GM12865 (cell line): Measurements from ENCODE around the gene MYD88.

Experiments
- DNase-seq: peaks from one replicate; pipeline ENCODE4 v3.0.0; 2010; ENCODE audit warnings: low read depth
- H3K4me3 ChIP-seq: 2 replicates; pipeline ENCODE4 v1.5.1; 2011; ENCODE audit warnings: mild to moderate bottlenecking, low read depth, low read length, control low read depth
- CTCF ChIP-seq: IDR thresholded peaks from 2 replicates; pipeline ENCODE4 v1.5.1; 2011; ENCODE audit warnings: low read length, control low read depth, low read depth, inconsistent platforms; ENCODE audit not compliant: insufficient read depth; ENCODE audit errors: missing control alignments

MYD88 gene

DNA sequence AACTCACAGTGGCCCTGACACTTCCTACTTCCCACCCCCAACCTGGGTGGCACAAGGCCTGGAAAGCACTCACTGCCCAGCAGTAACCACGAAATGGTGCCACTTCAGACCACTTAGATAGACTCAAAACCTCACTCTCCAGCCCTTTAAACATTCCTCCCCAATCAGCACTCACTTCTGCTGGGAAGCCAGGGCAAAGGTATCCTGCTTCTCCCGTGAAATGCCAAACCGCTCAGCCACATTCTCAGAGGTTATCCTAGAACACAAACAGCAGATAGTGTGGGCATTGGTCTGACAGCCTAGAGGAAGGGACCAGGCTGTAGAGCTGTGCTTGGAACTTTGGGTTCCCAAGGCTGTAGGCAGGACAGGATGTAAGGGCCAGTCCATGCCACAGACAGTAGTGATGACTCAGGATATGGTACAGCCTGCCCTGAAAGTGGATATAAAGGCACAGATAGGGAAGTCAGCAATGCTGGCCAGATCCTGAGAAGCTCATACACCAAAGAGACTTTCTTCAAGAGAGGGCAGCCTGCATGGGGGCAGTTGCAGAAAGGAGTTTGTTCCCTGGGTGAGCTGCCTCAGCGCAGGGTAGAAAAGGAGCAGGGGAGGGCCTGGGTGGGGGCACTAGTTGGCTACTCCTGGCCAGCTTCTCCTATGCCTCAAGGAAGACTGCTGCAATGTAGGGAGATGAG is 10.7 kb upstream of the MYD88 start:
- H3K4me3 ChIP-seq: no peak overlapping the region
- TF ChIP-seq CTCF: no peak
- no peak for DNase-seq

- no peak for TF ChIP-seq CTCF
- DNase-seq: no peak
- no peak overlapping the region for H3K4me3 ChIP-seq
These were observed 10.2 kb upstream of the MYD88 start for GRCh38 chr3:38128303-38128655.

DNA sequence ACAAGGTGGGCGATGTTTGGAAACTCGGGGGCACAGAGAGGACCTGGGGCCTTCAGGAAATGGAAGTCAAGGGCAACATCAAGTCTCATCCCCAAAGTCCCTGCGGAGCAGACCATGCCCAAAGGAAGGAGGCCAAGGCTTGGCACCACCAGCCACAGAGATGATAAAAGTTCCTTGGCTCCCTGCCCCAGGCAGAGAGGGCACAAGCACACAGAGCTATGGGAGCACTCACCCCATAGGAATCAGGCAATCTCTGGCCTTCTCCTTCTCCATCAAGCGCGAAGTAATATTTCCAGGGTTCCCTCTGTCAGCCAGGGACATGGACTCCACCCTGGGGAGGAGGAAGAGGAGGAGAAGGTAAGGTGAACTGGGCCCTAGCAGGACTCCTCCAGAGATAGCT is 9.4 kb upstream of the MYD88 start:
- TF ChIP-seq CTCF: no peak
- DNase-seq: no peak
- H3K4me3 ChIP-seq: no peak overlapping the region

DNA sequence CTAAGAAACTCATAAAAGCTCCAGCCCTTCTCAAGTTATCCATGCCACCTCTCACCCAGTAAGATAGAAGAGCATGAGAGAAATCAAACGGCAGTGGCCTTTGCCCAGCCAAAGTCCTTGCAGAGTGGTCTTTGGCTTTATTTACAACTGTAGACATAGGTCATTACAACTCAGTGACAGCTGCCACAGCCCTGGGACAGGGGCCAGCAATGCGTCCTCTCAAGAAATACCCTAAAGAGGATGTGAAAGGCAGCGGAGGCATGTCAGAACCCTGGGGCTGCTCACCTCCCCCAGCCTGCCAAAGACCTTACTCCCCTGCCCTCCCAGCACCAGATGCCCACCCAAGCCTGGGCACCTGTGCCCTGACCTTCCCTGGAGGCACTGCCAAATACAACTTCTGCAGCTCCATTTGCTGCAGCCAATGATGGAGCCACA is 7.8 kb upstream of the MYD88 start:
- DNase-seq: no peak
- no peak for TF ChIP-seq CTCF
- no peak overlapping the region for H3K4me3 ChIP-seq

- H3K4me3 ChIP-seq: no peak overlapping the region
- peak; percentile 57 for DNase-seq
- peak; percentile 52 for TF ChIP-seq CTCF
These were observed 6.7 kb upstream of the MYD88 start for GRCh38 chr3:38131621-38132369.

DNA sequence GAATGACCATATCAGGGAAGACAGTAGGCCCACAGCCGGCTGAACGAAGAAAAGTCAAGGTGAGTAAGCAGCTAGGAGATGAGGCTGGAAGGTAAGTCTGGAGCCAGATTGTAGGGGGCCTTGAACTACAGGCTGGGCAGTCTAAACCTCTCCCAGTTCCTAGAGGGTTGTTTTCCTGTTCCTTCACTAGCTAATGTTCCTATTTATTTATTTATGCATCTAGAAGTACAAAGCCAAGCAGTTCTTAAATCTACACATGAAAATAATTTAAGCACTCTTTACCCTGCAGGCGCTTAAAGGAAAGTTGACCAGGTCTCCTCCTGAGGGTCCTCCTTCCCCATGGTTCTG is 5.3 kb upstream of the MYD88 start:
- DNase-seq: no peak
- TF ChIP-seq CTCF: no peak
- H3K4me3 ChIP-seq: no peak overlapping the region
